H54 (cell line): ENCODE measurements around the gene MAD1L1.

ENCODE experiments used
- DNase-seq: peaks from one replicate; pipeline ENCODE4 v3.0.0; 2011; ENCODE audit warnings: low spot score, mixed read lengths; ENCODE audit not compliant: insufficient read length
- FAIRE-seq: peaks from 3 replicates; lab custom pipeline; 2011; peaks lifted over from hg19 to GRCh38; lab: Jason Lieb, UNC
- POLR2A ChIP-seq: IDR thresholded peaks from 2 replicates; pipeline ENCODE4 v1.6.1; 2011; ENCODE audit warnings: low read depth, mild to moderate bottlenecking, low read length

MAD1L1 gene

GRCh38 chr7:2266911-2267310, 34.2 kb upstream of the MAD1L1 start:
- DNase-seq = peak; percentile 68
- no peak for TF ChIP-seq POLR2A
- FAIRE-seq = no peak

- FAIRE-seq (no peak), DNase-seq (no peak)
- no peak for TF ChIP-seq POLR2A
Observed at GRCh38 chr7:2264158-2264557, 31.4 kb upstream of the MAD1L1 start.

DNA sequence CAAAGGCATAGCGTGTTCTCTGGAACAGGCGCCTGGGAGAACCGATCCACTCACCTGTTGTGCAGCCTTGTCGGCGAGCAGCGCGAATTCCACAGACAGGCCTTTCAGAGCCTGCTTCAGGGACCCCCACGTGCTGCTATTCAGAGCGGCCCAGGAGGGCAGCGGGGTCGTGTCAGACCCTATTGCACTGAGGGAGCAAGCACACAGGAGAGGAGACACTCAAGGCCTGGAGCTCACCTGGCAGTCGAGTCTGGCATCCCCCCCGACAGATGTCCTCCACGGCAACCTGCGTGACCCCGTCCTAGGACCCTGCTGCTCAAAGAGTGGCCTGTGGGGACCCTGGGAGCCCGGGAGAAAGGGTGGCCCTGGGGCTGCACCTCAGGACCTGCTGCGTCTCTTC, 30.4 kb upstream of the MAD1L1 start:
- FAIRE-seq (no peak), DNase-seq (no peak)
- TF ChIP-seq POLR2A = no peak

DNA sequence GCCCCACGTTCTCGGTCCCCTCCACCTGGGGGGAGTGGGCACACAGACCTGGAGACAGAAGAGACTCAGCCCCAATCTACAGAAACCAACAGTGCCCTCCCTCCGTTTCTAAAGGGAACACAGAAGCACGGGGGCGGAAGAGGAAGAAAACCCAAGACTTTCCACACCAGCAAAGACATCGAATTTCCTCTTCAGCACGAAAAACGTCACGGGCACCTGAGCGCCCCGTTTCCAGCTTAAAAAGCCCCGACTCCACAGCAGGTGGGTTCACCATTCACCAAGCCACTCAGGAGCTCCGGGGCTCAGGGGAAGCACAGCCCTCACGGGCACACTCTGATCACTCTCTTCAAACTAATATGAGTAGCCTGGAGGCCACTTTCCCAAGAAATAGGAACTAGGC, 28.9 kb upstream of the MAD1L1 start:
- FAIRE-seq (no peak), DNase-seq (no peak)
- no peak for TF ChIP-seq POLR2A

- FAIRE-seq (no peak), DNase-seq (peak; percentile 93)
Observed at GRCh38 chr7:2260820-2261219, 28.1 kb upstream of the MAD1L1 start.

DNA sequence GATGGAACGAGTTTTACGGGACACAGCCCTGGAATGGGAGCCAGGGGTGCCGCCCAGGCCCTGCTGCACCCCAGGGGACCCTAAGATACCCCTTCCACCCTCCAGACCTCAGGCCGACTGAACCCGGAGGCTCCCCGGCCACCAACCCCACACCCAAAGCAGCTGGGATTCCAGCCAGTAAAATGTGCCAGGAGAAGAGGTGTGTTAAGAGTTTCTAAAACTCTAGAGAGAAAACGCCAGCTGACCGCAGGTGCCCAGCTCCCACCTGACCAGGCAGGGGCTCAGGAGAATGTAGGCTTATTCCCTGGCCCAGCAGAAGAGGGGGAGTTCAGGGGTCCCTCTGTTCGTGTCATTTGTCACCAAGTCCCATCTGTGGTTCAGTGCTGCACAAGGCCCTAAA, 26.7 kb upstream of the MAD1L1 start:
- no peak for TF ChIP-seq POLR2A
- FAIRE-seq = no peak
- no peak for DNase-seq

More at GRCh38 chr7:2260820-2261219, 28.1 kb upstream of the MAD1L1 start:
- TF ChIP-seq POLR2A = no peak

GRCh38 chr7:2258661-2259365, 26.1 kb upstream of the MAD1L1 start:
- no peak for TF ChIP-seq POLR2A
- no peak for FAIRE-seq
- DNase-seq = no peak

DNA sequence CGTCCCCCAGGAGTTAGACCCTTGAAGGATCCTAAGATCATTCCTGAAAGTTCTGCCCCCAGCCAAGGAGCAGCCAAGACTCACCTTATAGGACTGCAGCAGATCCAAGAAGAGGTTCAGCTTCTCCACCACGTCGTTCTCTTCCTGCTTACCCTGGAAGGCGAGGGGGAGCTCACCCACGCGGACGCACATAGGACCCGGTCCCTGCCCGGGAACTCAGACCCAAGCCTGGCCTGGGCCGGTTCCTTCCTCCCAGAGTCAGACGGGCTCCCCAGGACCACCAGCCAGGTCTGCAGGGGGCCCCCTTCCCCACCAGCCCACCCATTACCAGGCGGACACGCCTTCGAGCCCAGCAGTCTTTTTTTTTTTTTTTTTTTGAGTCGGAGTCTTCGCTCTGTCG, 24.9 kb upstream of the MAD1L1 start:
- no peak for FAIRE-seq
- TF ChIP-seq POLR2A = no peak
- DNase-seq = no peak

DNA sequence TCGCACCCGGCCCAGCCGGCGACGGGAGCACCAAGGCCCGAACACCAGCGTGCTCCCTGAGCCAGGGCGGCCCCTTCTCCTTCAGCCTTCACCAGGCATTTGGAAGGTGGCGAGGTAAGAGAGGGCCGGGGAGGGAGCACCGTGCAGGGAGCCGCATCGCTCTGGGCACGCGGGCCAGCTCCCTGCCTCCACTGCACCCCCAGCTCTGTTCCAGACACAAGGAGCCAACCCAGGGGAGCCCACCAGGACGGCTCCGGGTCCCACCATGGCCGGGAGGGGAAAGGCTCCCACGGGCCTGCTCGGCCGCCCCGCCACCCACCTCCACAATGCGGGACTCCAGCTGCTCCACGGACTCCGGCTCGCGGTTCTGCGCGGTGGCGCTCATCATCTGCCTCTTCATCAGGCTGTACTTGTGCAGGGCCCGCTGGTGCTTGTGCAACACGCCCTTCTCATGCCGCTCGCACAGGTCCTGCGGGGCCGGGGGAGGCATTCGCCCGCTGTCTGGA, 24.4 kb upstream of the MAD1L1 start:
- TF ChIP-seq POLR2A = no peak
- FAIRE-seq (no peak), DNase-seq (no peak)

- TF ChIP-seq POLR2A = no peak
- FAIRE-seq (no peak), DNase-seq (no peak)
Observed at GRCh38 chr7:2256306-2257045, 23.7 kb upstream of the MAD1L1 start.

DNA sequence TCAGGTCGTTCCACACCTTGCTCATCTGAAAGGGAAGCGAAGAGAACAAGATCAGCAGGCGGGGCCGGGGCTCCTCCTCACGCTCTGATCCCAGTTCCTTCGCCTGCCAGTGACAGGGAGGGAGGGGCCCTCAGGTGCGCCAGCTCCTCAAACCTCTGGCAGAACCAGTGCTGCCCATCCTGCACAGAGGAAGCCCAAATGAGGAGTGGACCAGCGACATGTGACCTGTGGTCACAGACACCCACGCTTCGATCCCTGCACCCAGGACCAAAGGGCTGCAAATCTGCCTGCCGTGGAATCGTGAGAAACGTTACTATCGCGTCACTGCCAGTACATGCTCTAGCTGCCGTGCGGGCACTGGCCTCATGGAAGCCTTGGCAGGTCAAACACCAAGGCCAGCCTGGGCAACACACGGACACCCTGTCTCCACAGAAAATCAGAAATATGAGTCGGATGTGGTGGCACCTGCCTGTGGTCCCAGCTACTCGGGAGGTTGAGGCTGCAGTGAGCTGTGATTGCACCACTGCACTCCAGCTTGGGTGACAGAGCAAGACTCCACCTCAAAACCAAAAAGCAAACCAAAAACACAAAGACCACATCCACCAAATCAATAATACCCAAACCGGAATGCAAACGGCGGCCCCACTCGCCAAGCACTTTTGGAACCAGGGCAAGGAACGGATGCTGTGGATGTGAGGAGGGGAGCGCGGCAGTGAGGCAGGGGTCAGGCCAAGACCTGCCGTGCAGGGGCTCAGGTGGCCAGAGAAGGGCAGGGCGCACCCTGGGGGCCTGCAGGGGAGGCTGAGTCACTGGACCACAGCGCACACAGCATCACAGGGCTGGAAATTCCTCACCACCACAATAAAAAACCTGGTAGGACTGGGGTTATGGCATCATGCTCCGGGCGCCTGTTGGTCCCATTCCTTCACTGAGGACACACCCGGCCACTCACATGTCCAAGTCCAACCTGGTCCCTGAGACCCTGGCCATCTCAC, 22.7 kb upstream of the MAD1L1 start:
- FAIRE-seq = no peak
- DNase-seq = peak; percentile 77

DNA sequence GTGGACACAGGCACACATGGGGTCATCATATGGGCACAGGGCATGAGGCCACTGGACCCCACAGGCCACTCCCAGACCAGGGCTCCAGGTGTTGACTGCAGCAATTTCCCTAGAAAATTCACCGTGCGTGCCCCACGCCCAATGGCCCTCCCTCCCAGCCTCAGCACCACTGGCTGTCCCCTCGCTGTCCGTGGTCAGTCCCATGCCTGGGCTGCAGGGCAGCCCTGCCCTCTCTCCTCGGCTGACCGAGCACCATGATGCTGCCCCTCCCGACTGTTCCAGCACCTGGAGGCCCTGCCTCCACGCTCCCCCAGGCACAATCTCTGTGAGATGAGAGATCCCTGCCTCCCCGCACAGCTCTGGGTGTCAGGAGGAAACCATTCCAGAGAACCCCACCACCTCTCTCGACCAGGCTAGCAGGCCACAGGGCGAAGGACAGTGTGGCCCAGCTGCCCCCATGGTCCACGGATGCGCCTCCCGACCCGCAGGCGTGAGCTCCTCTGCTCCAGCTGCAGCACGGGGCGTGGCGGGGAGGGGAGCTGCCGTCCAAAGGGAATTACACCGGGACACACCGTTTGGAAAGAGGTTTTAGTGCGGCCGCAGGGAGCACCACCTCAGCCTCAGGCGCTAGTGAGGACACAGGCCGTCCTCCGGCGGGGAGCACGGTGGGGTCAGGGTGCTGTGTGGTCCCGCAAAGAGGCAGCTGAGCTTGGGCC, 21.8 kb upstream of the MAD1L1 start:
- FAIRE-seq (no peak), DNase-seq (no peak)
- TF ChIP-seq POLR2A = no peak

More for the DNA sequence above, 22.7 kb upstream of the MAD1L1 start:
- TF ChIP-seq POLR2A = no peak
